ENCODE measurements around the gene TMEM184A.

TMEM184A gene

DNA sequence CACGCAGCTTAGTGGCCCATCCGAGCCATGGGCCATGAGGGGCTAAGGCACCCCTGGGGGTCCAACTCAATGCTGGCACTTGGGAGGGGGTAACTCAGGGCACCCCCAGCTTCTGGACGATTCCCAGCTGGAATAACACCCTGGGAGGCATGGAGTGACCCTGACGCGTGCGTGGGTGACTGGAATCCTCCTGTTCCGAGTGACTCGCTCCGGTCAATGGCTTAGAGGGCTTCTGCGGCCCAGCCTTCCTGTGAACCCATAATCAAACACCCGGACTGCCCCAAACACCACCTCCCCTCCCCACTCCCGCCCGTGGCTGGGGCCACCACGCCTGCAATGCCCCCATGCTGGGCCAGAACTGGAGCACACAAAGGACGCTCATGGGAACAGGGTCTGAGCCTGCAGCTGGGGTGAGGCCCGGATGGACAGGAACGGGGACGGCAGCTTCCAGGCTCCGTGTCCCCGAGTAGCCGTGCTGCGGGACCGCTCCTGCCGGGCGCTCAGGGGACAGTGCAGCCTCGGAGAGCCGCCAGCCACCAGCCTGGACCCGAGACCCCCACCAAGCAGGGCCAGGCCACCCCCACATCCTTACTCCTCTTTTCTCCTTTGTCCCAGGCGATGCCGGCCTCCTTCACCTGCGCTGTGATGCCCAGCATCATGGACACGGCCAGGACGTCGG lies 60.3 kb downstream of the TMEM184A start:
- H3K4me3 ChIP-seq (ENCODE audit: insufficient read depth, low read depth, low read length, poor library complexity, severe bottlenecking): no peak overlapping the region
- H3K4me1 ChIP-seq (ENCODE audit: control insufficient read depth, insufficient read depth, low read length, poor library complexity, severe bottlenecking): no peaks in the 10 kb centered on the region
- H3K9me3 ChIP-seq (ENCODE audit: control insufficient read depth, low read length): no peaks in the 10 kb centered on the region
- no peak for DNase-seq
- H3K27me3 ChIP-seq (replicated peaks; ENCODE audit: control insufficient read depth, insufficient read depth, low read length, poor library complexity, severe bottlenecking): no peaks in the 10 kb centered on the region
- H3K36me3 ChIP-seq (ENCODE audit: control insufficient read depth, insufficient read depth, low read length): peaks cover 76% of the 10 kb centered on the region
- no peak overlapping the region for H3K27ac ChIP-seq (ENCODE audit: insufficient read depth, low read length, poor library complexity, severe bottlenecking)

DNA sequence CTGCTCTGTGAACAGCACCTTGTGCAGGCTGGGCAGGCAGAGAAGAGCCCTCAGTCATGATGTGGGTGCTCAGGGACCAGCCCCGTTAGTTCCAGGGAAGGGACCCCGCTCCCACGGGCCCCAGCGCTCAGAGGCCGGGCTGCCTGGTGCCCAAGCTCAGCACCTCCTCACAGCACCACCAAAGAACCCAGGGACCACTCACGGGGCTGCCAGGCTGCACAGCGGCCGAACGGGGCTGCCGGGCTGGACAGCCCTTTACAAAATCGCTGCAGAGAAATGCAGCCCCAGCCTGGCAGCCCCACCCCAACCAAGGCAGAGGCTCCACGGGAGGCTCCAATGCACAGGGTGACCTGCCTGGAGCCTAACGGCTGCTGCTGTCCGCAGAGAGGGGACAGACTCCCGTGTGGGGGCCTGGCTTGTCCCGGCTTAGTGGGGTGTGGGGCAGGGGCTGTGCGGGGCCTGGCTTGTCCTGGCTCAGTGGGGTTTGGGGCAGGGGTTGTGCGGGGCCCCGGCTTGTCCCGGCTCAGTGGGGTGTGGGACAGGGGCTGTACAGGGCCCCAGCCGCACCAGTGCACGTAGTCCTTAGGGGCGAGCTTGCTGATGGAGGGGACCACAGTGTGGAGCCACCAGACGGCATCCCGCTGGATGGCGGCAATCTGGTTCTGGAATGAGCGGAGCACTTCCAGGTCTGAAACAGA lies 61.0 kb downstream of the TMEM184A start:
- Histone ChIP-seq H3K27me3 (replicated peaks; ENCODE audit: control insufficient read depth, insufficient read depth, low read length, poor library complexity, severe bottlenecking) (no peaks in the 10 kb centered on the region), H3K9me3 (ENCODE audit: control insufficient read depth, low read length) (no peaks in the 10 kb centered on the region), H3K36me3 (ENCODE audit: control insufficient read depth, insufficient read depth, low read length) (peaks cover 74% of the 10 kb centered on the region), H3K4me3 (ENCODE audit: insufficient read depth, low read depth, low read length, poor library complexity, severe bottlenecking) (no peak overlapping the region), H3K27ac (ENCODE audit: insufficient read depth, low read length, poor library complexity, severe bottlenecking) (no peak overlapping the region), H3K4me1 (ENCODE audit: control insufficient read depth, insufficient read depth, low read length, poor library complexity, severe bottlenecking) (no peaks in the 10 kb centered on the region)
- DNase-seq: no peak

DNA sequence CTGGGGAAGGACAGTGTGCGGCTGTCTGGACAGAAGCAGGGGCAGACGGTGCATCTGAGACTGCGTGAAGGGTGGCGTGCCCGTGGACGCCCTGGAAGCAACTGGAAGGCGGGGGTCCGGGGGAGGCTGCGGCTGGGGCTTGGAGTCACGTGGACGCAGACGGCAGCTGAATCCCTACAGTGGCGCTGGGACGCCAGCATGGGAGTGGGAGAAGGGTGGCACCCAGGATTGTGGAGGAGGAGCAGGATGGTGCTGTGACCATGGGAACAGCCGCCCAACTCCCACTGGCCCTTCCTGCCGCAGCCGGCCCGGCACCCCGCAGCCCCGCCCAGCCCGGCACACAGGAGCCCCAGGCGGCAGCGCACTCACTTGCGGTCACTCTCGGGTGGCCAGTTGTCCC lies 61.6 kb downstream of the TMEM184A start:
- H3K36me3 ChIP-seq (ENCODE audit: control insufficient read depth, insufficient read depth, low read length): peaks cover 74% of the 10 kb centered on the region

DNA sequence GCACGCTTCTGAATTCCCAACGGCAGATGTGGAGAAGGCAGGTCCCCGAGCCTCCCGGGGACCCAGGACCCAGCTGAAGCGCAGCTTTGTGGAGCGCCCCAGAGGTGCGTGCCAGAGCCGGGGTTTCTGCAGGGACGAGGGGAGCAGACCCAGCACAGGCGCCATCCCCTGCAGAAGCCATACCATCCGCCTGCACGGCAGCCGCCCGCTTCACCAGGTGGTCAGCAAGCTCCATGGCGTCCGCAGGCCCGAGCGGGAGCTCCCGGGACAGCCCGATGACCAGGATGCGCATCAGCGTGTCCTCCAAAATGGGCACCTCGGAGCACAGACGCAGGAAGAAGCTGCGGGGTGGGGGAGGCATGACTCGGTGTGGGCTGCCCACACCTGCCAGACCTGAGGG lies 62.4 kb downstream of the TMEM184A start:
- H3K27ac ChIP-seq (ENCODE audit: insufficient read depth, low read length, poor library complexity, severe bottlenecking): no peak overlapping the region
- H3K9me3 ChIP-seq (ENCODE audit: control insufficient read depth, low read length): no peaks in the 10 kb centered on the region
- no peaks in the 10 kb centered on the region for H3K27me3 ChIP-seq (replicated peaks; ENCODE audit: control insufficient read depth, insufficient read depth, low read length, poor library complexity, severe bottlenecking)
- no peak for DNase-seq
- H3K36me3 ChIP-seq (ENCODE audit: control insufficient read depth, insufficient read depth, low read length): peaks cover 77% of the 10 kb centered on the region
- H3K4me1 ChIP-seq (ENCODE audit: control insufficient read depth, insufficient read depth, low read length, poor library complexity, severe bottlenecking): no peaks in the 10 kb centered on the region
- H3K4me3 ChIP-seq (ENCODE audit: insufficient read depth, low read depth, low read length, poor library complexity, severe bottlenecking): no peak overlapping the region

More for the DNA sequence above, 61.6 kb downstream of the TMEM184A start:
- Histone ChIP-seq H3K4me1 (ENCODE audit: control insufficient read depth, insufficient read depth, low read length, poor library complexity, severe bottlenecking) (no peaks in the 10 kb centered on the region), H3K27ac (ENCODE audit: insufficient read depth, low read length, poor library complexity, severe bottlenecking) (no peak overlapping the region), H3K27me3 (replicated peaks; ENCODE audit: control insufficient read depth, insufficient read depth, low read length, poor library complexity, severe bottlenecking) (no peaks in the 10 kb centered on the region), H3K4me3 (ENCODE audit: insufficient read depth, low read depth, low read length, poor library complexity, severe bottlenecking) (no peak overlapping the region), H3K9me3 (ENCODE audit: control insufficient read depth, low read length) (no peaks in the 10 kb centered on the region)
- DNase-seq: no peak

DNA sequence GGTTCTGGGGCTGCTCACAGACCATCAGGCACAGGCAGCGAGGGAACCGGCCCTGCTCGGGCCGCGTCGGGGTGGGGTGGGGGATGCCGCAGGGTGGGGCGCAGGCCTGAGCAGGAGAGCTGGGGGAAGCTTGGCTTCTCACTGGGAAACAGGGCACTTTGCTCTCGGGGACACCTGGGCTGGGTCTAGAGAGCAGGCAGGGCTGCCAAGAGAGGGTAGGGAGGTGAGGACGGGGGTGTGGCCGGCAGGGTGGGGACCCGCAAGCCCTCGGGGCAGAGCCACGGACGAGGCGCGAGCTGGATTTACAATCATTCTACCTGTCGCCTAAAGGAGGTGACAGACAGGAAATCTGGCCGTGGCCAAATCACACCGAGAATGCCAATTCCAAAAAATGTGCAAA lies 62.9 kb downstream of the TMEM184A start:
- Histone ChIP-seq H3K27me3 (replicated peaks; ENCODE audit: control insufficient read depth, insufficient read depth, low read length, poor library complexity, severe bottlenecking) (no peaks in the 10 kb centered on the region), H3K27ac (ENCODE audit: insufficient read depth, low read length, poor library complexity, severe bottlenecking) (no peak overlapping the region), H3K36me3 (ENCODE audit: control insufficient read depth, insufficient read depth, low read length) (peaks cover 79% of the 10 kb centered on the region), H3K9me3 (ENCODE audit: control insufficient read depth, low read length) (no peaks in the 10 kb centered on the region), H3K4me1 (ENCODE audit: control insufficient read depth, insufficient read depth, low read length, poor library complexity, severe bottlenecking) (no peaks in the 10 kb centered on the region), H3K4me3 (ENCODE audit: insufficient read depth, low read depth, low read length, poor library complexity, severe bottlenecking) (no peak overlapping the region)
- DNase-seq: no peak

DNA sequence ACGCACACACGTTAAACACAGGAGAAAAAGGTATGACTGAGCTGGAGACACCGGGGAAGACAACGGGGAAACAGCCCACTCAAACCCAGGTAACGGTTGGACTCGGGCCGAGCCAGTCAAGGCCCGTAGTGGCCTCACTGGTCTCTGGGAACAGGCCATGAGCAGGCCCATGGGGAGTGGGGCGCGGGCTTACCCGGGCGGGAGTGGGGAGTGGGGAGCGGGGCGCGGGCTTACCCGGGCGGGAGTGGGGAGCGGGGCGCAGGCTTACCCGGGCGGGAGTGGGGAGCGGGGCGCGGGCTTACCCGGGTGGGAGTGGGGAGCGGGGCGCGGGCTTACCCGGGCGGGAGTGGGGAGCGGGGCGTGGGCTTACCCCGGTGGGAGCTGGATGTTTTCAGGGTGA lies 63.4 kb downstream of the TMEM184A start:
- Histone ChIP-seq H3K4me1 (ENCODE audit: control insufficient read depth, insufficient read depth, low read length, poor library complexity, severe bottlenecking) (no peaks in the 10 kb centered on the region), H3K9me3 (ENCODE audit: control insufficient read depth, low read length) (no peaks in the 10 kb centered on the region), H3K4me3 (ENCODE audit: insufficient read depth, low read depth, low read length, poor library complexity, severe bottlenecking) (no peak overlapping the region), H3K27ac (ENCODE audit: insufficient read depth, low read length, poor library complexity, severe bottlenecking) (no peak overlapping the region), H3K27me3 (replicated peaks; ENCODE audit: control insufficient read depth, insufficient read depth, low read length, poor library complexity, severe bottlenecking) (no peaks in the 10 kb centered on the region), H3K36me3 (ENCODE audit: control insufficient read depth, insufficient read depth, low read length) (peaks cover 79% of the 10 kb centered on the region)
- no peak for DNase-seq
